NCI-H1417 (cell line): Measurements from ENCODE around the gene RAPGEF5.

Source experiments
- DNase-seq, 3 experiments: peaks; one replicate each; lab custom pipeline; 2025; lab: John Stamatoyannopoulos, UW

Gene RAPGEF5

DNA sequence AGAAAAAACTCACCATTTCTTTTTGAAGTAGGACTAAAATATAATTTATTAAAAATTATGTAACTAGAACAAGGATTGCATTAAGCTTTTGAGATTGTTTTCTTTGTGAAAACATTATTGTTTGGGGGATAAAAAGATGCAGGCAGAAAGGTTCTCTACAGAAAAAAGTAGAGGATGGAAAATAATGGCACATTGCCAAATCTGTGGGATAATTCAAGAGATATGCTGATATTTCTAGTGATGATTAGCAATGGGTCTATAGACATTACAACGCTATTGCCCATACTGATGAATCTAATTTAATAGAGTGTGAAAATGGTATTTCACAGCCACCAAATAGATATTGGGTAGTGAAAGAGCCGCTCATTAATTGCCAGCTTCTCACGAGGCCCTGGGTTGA is 204.3 kb downstream of the RAPGEF5 start:
- DNase-seq = no peak

DNA sequence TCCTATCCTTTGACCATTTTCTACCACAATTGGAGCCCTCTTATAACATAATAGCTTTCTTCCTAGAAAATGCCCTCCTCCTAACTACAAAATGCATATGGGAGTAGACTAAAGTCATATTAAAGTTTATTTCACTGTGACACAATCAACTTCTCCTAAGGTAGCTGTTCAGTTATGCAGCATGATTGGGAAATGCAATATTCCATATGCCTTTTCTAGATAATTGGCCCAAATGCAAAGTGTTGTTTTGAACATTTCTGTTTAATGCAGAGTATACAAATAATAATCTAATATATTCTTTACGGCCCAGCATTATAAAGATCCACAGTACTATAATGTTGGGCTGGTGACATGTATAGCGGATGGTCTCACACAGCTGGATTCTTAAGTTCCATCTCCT is 205.1 kb downstream of the RAPGEF5 start:
- DNase-seq = no peak

DNA sequence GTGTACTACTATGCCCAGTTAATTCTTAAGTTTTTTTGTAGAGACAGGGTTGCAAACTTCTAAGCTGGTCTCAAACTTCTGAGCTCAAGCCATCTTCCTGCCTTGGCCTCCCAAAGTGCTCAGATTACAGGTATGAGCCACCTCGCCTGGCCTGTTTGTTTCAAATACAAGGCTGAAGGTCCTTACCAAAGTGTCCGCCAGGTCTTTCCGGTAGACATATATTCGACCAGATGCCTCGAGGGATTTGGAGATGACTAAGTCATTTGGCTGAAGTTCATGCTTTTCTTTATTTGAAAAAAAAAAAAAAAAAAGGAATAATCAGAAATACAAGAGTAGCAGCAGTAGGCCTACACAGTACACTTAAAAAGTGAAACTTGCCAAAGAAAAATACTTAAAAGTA is 206.7 kb downstream of the RAPGEF5 start:
- DNase-seq = no peak

DNA sequence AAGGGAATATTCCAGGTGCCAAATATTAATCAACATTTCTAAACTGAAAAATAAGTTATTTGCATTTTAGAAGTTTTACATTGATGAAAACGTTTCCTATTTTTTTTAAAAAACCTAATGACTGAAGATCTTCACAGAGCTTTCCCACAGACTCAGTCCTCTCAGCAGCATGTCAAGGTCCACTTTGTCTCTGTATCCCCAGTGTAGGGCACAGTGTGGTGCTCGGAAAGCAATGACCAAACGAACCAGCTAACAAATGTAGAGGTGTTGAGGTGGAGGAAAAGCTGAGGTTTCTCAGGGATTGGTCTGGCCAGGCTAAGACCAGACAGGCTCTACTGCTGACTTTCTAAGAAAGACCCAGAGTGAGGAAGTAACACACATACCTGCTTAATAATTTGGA is 209.1 kb downstream of the RAPGEF5 start:
- DNase-seq = no peak

DNA sequence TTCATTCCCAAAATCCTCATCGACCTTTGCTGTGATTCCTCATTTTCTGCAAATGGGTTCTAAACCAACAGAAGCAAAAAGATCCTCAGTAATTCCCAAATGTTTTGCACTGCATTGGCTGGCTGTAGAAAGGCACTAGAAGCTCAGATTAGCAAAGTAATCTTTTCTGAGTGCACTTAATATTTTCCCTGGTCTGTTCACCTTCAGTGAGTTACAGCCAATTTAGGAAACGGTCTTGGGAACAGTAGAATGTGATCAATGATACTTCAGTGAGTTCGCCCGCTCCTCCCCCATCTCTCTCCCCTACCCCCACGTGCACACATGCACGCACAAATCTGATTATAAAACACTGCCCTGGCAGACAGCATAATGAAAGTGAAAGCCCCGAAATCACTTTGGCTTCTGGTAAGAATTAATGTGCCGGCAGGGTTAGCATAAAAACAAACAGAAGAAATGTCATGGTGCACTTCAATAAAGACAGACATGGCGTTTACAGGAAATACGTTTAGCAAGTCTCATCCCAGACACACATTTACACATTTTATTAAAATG is 209.9 kb downstream of the RAPGEF5 start:
- no peak for DNase-seq

DNA sequence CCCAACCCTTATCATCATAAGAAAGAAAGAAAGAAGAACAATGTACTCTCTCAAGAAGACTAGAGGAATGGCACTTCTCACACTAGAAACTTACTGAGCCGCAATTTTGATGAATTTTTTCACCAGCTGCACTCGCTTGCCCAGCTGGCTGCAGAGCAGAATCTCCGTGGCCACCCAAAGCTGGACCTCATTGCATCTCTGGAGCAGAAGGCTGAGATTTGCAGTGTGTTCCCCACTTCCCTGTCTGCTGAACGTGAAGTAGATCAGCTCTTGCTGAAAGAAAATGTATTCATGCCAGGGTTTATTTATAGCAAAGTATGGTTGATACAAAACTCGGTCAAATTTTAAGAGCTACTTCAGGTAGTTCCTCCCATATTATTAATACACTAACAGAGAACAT is 212.0 kb downstream of the RAPGEF5 start:
- DNase-seq = no peak

DNA sequence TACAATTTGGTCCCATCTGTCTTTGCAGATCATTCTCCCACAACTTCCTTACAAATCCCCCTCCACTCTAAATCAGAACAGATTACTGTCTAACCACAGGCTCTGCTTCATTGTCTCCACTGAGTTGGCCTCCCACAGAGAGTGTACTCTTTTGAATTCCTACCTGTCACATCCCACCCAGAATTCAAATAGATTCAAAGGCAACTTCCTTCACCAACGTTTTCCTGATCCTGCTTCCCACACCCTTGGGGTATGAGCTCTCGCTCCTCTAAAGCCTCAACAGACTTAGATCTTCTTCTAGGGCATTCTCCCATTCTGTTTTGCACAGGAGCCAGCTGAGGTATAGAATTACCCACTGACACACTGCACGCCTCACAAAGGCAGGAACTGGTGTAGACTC is 213.5 kb downstream of the RAPGEF5 start:
- peak in 1 of 3 experiments; percentile 10 for DNase-seq

DNA sequence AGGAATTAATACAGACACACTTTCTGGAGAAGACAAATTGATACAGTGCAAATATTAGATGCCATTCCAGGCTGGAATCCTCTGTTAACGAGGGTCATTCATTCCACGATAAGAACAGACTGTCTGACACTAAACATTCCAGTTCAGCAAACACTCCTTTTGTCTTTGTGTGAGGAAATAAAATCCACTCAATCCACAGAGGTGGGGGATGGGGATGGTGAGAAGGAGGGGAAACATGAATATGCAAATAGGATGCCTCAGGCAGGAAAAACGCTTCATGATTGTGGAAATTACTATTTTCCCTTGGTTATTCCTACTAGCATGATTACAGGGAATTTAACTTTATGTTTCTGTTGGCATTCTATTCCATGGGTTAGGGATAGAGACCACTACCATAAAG is 214.4 kb downstream of the RAPGEF5 start:
- DNase-seq = peak in 2 of 3 experiments; percentile 42 to 61

DNA sequence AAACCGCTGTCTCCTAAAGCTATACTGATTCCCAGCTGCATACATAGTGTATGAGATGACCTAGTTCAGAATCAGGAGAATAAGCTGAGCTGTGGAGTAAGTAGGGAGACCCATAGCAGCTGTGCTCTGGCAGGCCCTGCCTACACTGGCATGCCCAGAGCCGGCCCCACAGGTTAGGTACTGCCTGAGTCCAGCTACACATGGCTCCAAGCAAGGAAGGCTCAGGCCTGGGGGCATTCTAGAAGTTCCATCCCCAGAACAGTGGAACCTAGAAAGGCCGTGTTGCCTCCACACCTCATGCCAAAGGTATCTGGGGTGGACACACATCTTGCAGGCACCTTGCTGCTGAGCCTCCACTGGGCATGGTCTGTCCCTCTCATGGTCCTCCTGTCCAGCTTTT is 215.6 kb downstream of the RAPGEF5 start:
- no peak for DNase-seq

DNA sequence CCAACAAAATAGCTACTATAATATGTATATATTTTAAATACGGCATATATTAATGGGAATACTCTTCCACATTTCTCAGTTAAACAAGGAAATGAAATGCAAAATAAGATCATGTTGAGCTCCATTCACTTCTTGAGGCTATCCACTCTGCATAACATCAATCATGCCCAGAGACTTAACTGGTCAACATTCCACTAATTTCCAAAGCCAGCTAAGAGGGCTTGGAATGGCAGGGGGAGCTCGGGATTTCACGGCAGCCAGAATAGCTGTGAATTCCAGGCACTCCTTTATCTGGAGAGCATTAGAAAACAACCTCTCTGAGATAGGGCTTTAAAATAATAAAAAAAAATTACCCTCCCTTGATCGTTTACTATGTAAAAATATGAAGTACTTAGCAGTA is 216.4 kb downstream of the RAPGEF5 start:
- DNase-seq = peak in 1 of 3 experiments; percentile 34

DNA sequence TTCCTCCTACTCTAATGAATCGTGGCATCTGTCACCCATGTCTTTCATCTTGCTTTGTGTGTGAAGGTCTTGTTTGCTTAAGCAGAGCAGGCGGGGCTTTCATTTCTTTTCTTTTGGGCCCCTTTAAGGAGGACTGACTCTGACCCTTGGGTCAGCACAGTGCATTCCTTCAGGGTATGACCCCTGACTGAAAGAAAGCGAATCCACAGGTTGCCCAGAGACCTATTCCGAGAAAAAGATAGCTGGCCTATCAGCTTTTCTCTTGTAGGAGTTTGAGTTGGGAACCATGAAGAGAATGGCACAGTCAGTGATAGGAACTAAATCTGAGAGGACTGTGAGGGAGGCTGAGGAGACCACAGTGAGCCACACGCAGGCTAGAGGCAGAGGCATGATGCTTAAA is 218.1 kb downstream of the RAPGEF5 start:
- DNase-seq = no peak

DNA sequence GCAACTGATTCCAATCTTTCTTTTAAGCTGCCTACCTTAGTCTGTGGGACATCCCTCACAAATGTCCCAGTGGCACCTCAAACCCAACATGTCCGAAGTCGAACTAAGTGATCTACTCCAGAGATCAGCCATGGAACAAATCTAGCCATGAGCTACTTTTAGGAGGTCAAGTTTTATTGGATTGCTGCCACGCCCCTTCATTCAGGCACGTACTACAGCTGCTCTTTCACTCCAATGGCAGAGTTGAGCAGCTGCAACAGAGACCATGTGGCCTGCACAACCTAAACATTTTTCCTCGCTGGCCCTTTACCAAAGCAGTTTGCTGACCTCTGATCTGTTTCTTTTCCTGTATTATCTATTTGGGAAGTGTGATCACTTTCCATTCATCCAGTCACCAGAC is 218.8 kb downstream of the RAPGEF5 start:
- DNase-seq = no peak

DNA sequence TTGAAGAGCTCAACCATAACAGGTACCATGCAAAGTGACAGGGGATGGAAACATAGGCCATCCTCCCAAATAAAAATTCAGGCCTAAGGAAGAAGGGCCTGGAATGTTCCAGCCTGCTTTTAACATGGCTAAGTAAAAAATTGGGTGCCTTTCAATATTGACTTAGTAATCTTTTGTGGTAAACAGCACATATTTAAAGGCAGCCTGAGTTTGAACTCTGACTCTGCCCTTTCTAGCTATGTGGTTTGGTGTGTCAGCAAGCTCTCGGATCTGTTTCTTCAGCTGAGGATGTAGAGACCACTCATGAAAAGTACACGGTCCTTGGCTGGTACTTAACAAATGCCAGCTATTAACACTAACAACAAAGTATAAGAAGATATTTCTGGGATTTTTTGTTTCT is 219.5 kb downstream of the RAPGEF5 start:
- DNase-seq = no peak

DNA sequence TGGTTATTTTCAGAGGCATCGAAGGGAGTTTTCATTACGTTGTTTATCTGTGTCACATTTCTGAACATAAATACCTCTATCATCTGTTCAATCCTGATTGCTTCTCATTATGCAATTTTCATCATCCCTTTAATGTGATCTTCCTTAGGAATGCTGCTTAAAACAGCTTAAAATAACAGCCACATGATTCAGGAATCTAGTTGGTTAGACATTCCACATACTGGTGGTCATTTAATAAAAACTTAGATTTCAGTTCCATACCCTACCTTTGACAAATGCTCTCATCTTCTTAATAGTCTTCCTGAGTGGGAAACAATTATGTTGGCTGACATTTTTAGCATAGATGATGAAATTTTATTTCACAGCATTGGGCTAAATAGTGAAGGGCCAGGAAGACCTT is 219.9 kb downstream of the RAPGEF5 start:
- no peak for DNase-seq

DNA sequence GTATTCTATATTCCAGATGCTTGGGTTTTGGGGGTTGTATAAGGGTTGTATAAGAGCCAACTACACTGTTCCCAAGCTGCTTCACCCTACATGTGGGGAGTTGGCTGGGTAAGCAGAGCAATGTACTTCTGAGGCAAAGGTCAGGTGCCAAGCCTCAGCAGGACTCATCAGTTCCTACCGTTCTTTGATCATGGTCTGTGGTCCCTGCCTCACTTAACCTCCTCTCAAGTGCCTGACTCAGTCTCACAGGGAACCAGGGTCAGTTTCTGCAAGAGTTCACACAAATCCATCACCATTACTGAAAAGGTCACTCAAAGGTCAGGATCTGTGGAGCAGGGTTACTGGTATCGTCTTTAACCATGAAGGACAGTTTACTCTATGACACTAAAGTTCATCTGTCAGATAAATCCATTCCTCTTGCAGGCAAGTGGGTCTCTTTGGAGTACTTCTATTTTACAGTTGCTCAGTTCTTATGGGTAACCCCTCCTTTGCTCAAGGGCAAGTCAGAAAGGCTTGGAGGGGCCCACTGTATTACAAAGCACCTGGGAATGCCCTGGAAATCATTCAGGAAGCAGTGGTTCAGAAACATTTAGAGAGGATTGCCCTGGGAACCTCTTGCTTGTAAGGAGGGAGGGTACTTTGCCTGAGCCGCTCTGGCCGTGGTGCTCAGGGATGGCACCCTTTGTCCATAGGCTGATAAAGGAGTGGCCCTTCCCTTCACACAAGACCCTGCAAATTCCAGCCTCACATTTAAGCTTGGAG is 227.0 kb downstream of the RAPGEF5 start:
- DNase-seq = peak in 1 of 3 experiments; percentile 43

DNA sequence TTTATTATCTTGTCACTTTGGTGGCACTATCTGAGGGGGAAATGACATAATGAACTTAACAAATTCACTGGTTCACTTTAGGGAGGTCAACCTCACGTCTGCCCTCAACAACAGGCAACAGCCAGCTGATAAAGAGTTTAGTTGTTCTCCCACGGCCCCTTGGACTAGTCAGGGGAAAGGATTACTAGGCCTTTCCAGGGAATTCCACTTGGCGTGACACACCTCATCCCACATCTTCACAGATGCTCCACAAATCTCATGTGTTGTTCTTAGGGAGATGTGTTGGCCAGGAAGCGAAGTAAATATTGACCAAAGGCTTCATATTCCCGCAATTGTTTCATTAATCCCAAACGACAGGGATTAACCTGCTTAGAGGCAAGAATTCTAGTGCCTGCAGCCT is 227.8 kb downstream of the RAPGEF5 start:
- no peak for DNase-seq

DNA sequence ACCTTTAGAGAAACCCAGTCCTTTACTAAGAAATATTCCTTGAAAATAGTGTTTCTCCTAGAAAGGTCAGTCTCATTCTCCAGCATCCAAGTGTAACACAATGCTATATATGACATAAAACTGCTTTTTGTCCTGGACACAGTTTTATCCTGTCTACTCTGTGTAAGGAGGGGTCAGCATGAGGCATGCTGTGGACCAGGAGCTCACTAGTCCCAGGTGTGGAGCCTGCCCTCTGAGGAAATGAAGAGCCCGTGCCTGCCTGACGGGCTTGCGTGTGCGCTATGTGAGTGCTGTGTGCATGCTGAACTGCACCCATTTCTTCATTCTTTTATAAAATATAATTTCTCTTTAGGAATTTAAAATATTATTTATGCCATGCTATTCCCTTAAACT is 228.4 kb downstream of the RAPGEF5 start:
- no peak for DNase-seq

DNA sequence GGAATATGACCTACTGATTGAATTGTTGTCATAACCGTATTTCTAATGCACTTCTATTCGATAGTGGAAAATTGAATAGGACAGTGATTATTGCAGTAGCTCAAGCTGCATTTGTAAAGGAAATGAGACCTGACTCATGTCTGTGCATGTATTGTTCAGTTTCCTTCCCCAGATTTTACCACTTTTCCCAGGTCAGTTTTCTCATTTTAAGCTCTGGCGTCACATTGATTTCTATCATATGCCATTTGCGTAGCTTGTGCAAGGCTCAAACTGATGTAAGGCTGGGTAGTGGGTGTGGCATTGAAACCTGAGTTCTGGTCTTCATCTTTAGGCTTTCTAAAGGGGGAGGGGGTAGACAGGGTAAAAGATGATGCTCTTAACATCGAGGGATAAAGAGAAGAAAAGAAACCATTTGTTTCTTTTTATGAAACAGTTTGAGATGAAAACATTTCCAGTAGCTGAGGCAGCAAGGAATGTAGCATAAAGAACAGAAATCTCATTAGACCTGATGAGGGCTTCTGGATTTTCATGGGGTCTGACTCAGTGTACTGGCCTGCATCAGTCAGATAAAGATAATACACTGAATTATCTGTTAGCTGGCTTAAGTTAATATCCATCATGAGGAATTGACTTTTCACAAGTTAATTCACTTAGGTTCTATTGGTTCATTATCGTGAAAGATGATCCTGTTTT is 229.0 kb downstream of the RAPGEF5 start:
- DNase-seq = no peak

DNA sequence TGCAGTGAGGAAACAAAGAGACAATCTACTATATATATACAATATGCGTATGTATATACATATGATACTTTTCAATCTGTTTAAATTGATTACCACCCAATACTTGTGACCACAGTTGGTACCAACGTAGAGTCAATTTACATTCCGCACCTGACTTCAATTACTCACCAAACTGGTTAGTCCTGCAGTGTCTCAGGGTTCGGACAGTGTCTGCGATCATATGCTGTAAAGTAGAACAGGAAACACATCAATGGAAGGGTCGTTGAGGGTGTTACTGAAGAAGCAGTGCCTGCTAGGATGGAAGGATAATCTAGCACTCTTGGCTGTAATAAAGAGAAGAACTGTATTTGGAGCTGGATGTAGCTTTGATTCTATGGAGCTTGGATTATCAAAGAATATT is 231.5 kb downstream of the RAPGEF5 start:
- DNase-seq = no peak

DNA sequence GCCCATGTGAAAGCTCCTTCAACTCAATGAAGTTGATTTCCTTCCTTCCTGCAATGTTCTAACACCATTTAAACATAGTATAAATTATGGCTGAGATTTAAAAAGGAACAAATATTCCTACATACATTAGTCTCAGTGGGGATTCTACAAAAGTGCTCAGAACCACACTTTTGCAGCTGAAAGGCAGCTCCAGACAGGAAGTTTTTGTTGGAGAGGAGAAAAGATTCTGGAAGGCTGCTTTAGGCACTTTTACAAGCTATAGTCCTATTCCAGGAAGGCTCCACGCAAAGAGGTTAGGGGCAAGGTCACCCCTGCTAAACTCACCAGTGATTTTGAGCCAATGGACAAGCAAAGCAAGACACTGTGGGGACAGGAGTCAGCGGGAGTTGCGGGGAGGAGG is 232.0 kb downstream of the RAPGEF5 start:
- no peak for DNase-seq

DNA sequence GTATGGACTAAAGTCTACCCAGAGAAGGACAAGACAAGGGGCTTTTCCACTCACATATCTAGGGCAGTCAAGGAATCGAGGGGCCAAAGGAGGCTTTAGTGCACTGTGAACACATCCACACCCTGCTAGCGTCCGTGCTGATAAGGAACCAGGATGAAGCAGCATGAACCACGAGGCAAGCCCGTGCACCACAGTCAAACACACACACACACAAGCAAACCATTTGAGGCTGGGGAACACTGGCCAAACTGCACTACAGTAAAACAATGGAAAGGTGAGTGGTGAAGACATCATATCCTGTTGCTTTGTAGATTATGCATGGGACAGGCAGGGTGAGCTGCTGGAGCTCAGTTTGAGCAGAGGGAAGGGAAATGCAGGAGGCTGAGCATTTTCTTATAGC is 233.8 kb downstream of the RAPGEF5 start:
- no peak for DNase-seq

DNA sequence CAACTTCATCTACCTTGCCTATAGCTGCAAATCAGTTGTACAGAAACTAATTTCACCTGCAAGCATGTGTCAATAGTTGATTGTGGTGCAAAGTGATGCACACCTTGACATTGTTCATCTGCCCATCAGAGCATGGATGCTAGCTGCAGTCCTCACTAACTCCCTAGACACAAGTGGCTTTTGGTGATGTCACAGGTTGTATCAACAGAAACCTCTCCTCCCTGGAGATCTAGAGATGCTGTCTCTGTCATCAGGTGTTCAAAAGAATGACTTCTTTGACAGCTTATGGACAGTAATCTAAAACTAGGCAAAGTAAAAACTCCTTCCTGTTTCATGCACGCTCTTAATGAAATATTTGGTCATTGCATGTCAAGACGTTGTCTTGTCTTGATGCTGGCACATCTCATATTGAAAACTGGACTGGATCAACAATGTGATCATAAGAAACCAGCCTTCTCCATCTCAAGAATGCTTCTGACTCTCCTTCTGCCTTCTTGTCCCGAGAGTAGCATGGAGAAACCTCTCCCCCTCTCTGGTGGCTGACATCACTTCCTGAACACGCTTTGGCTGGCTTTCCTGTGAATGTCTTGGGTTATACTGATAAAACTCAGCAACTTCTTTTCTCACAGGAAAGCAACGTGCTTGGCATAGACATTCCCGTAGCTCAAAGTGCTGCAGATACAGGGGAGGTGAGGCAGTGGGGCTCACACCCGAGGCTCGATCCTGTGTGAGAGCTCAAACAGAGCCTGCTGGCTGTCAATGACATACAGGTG is 235.1 kb downstream of the RAPGEF5 start:
- DNase-seq = no peak
